ENCODE measurements around the gene ZC3H12D. TPM values are rescaled to one million over a fixed set of nuclear protein-coding genes. Genes with fewer than 3 reads are reported as not detected.

The ZC3H12D gene
- total and polyA plus RNA-seq, 2 experiments from 2014 or later = 0.07 TPM; not detected in 1

DNA sequence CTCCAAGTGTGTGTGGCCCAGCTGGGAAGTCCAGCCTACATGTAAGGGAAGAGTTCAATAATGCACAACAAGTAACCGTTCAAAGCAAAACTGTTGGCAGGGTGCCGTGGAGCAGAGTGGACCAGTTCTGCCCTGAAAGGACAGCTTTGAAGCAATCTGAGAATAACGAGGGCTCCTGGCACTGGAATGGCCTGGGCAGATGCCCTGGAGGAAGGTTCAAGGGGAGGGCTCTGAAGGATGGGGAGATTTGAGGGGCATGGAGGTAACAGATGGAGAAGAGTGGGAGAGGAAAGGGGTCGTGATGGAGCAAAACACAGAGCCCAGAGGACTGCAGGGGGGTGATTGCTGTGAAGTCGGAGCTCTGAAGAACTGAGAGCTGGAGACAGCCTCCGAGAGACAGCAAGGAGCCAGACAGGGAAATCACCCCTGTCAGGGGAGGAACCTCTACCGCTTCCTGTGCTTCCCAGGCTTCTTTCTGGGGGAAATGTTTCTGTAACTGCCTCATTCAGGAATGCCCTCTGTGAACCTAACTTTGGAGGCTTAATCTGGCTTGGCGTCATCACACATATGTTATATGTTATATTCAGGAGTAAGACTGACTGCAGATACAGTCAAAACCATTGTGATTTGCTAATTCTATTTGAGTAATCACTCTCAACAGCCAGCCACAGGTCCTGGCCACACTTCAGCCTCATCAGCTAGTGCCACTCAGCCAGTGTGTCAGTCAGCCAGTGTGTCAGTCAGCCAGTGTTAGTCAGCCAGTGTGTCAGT, 41.2 kb downstream of the ZC3H12D start:
- Histone ChIP-seq H4K20me1 (replicated peaks; ENCODE audit: insufficient read depth) (no peaks in the 10 kb centered on the region), H3K27me3 (ENCODE audit: insufficient read depth) (no peaks in the 10 kb centered on the region), H3K79me2 (replicated peaks; ENCODE audit: insufficient read depth) (no peaks in the 10 kb centered on the region), H3F3A (replicated peaks; ENCODE audit: low read depth) (no peaks in the 10 kb centered on the region), H3K36me3 (ENCODE audit: insufficient read depth) (no peaks in the 10 kb centered on the region), H3K4me1 (ENCODE audit: insufficient read depth) (no peaks in the 10 kb centered on the region), H3K4me2 (no peak overlapping the region), H3K9me2 (ENCODE audit: insufficient read depth) (no peaks in the 10 kb centered on the region), H3K27ac (ENCODE audit: low read depth) (no peak overlapping the region), H2AFZ (no peak overlapping the region), H3K4me3 (no peak overlapping the region)
- no peak overlapping the region for H3K27ac Mint-ChIP-seq
- TF ChIP-seq CREB1 (CRISPR knock-in tag; IDR thresholded peaks at IDR 0.05; ENCODE audit: low read depth) = no peak
- no peak for TF ChIP-seq JUNB (IDR thresholded peaks at IDR 0.05; ENCODE audit: unreplicated experiment)
- no peak for TF ChIP-seq ZNF331 (CRISPR knock-in tag; IDR thresholded peaks at IDR 0.05; ENCODE audit: low read depth)
- TF ChIP-seq, protein P1, sequence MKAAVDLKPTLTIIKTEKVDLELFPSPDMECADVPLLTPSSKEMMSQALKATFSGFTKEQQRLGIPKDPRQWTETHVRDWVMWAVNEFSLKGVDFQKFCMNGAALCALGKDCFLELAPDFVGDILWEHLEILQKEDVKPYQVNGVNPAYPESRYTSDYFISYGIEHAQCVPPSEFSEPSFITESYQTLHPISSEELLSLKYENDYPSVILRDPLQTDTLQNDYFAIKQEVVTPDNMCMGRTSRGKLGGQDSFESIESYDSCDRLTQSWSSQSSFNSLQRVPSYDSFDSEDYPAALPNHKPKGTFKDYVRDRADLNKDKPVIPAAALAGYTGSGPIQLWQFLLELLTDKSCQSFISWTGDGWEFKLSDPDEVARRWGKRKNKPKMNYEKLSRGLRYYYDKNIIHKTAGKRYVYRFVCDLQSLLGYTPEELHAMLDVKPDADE (IDR thresholded peaks at IDR 0.05) = no peak
- TF ChIP-seq EZH2 (IDR thresholded peaks at IDR 0.05; ENCODE audit: low read depth, unreplicated experiment) = no peak
- TF ChIP-seq STAT1 (IDR thresholded peaks at IDR 0.05; ENCODE audit: unreplicated experiment) = no peak
- no peak for TF ChIP-seq ZNF114 (CRISPR knock-in tag; IDR thresholded peaks at IDR 0.05)
- TF ChIP-seq, protein P2, sequence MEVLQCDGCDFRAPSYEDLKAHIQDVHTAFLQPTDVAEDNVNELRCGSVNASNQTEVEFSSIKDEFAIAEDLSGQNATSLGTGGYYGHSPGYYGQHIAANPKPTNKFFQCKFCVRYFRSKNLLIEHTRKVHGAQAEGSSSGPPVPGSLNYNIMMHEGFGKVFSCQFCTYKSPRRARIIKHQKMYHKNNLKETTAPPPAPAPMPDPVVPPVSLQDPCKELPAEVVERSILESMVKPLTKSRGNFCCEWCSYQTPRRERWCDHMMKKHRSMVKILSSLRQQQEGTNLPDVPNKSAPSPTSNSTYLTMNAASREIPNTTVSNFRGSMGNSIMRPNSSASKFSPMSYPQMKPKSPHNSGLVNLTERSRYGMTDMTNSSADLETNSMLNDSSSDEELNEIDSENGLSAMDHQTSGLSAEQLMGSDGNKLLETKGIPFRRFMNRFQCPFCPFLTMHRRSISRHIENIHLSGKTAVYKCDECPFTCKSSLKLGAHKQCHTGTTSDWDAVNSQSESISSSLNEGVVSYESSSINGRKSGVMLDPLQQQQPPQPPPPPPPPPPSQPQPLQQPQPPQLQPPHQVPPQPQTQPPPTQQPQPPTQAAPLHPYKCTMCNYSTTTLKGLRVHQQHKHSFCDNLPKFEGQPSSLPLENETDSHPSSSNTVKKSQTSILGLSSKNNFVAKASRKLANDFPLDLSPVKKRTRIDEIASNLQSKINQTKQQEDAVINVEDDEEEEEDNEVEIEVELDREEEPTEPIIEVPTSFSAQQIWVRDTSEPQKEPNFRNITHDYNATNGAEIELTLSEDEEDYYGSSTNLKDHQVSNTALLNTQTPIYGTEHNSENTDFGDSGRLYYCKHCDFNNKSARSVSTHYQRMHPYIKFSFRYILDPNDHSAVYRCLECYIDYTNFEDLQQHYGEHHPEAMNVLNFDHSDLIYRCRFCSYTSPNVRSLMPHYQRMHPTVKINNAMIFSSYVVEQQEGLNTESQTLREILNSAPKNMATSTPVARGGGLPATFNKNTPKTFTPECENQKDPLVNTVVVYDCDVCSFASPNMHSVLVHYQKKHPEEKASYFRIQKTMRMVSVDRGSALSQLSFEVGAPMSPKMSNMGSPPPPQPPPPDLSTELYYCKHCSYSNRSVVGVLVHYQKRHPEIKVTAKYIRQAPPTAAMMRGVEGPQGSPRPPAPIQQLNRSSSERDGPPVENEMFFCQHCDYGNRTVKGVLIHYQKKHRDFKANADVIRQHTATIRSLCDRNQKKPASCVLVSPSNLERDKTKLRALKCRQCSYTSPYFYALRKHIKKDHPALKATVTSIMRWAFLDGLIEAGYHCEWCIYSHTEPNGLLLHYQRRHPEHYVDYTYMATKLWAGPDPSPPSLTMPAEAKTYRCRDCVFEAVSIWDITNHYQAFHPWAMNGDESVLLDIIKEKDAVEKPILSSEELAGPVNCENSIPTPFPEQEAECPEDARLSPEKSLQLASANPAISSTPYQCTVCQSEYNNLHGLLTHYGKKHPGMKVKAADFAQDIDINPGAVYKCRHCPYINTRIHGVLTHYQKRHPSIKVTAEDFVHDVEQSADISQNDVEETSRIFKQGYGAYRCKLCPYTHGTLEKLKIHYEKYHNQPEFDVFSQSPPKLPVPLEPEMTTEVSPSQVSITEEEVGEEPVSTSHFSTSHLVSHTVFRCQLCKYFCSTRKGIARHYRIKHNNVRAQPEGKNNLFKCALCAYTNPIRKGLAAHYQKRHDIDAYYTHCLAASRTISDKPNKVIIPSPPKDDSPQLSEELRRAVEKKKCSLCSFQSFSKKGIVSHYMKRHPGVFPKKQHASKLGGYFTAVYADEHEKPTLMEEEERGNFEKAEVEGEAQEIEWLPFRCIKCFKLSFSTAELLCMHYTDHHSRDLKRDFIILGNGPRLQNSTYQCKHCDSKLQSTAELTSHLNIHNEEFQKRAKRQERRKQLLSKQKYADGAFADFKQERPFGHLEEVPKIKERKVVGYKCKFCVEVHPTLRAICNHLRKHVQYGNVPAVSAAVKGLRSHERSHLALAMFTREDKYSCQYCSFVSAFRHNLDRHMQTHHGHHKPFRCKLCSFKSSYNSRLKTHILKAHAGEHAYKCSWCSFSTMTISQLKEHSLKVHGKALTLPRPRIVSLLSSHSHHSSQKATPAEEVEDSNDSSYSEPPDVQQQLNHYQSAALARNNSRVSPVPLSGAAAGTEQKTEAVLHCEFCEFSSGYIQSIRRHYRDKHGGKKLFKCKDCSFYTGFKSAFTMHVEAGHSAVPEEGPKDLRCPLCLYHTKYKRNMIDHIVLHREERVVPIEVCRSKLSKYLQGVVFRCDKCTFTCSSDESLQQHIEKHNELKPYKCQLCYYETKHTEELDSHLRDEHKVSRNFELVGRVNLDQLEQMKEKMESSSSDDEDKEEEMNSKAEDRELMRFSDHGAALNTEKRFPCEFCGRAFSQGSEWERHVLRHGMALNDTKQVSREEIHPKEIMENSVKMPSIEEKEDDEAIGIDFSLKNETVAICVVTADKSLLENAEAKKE (CRISPR knock-in tag; IDR thresholded peaks at IDR 0.05) = no peak
- TF ChIP-seq, protein P3, sequence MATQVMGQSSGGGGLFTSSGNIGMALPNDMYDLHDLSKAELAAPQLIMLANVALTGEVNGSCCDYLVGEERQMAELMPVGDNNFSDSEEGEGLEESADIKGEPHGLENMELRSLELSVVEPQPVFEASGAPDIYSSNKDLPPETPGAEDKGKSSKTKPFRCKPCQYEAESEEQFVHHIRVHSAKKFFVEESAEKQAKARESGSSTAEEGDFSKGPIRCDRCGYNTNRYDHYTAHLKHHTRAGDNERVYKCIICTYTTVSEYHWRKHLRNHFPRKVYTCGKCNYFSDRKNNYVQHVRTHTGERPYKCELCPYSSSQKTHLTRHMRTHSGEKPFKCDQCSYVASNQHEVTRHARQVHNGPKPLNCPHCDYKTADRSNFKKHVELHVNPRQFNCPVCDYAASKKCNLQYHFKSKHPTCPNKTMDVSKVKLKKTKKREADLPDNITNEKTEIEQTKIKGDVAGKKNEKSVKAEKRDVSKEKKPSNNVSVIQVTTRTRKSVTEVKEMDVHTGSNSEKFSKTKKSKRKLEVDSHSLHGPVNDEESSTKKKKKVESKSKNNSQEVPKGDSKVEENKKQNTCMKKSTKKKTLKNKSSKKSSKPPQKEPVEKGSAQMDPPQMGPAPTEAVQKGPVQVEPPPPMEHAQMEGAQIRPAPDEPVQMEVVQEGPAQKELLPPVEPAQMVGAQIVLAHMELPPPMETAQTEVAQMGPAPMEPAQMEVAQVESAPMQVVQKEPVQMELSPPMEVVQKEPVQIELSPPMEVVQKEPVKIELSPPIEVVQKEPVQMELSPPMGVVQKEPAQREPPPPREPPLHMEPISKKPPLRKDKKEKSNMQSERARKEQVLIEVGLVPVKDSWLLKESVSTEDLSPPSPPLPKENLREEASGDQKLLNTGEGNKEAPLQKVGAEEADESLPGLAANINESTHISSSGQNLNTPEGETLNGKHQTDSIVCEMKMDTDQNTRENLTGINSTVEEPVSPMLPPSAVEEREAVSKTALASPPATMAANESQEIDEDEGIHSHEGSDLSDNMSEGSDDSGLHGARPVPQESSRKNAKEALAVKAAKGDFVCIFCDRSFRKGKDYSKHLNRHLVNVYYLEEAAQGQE (IDR thresholded peaks at IDR 0.05; ENCODE audit: unreplicated experiment) = no peak
- no peak for TF ChIP-seq NANOG (IDR thresholded peaks at IDR 0.05; ENCODE audit: borderline replicate concordance)
- TF ChIP-seq, protein P4, sequence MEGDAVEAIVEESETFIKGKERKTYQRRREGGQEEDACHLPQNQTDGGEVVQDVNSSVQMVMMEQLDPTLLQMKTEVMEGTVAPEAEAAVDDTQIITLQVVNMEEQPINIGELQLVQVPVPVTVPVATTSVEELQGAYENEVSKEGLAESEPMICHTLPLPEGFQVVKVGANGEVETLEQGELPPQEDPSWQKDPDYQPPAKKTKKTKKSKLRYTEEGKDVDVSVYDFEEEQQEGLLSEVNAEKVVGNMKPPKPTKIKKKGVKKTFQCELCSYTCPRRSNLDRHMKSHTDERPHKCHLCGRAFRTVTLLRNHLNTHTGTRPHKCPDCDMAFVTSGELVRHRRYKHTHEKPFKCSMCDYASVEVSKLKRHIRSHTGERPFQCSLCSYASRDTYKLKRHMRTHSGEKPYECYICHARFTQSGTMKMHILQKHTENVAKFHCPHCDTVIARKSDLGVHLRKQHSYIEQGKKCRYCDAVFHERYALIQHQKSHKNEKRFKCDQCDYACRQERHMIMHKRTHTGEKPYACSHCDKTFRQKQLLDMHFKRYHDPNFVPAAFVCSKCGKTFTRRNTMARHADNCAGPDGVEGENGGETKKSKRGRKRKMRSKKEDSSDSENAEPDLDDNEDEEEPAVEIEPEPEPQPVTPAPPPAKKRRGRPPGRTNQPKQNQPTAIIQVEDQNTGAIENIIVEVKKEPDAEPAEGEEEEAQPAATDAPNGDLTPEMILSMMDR (conservative IDR thresholded peaks at IDR 0.05; ENCODE audit: low read depth in 2 of 2) = no peak
- TF ChIP-seq EZH2phosphoT487 (IDR thresholded peaks at IDR 0.05; ENCODE audit: unreplicated experiment) = no peak
- no peak for TF ChIP-seq POLR2AphosphoS5 (IDR thresholded peaks at IDR 0.05; ENCODE audit: low read depth)
- DNase-seq (ENCODE audit: low spot score) (no peak), ATAC-seq (no peak)
- no peaks in the 10 kb centered on the region for H3K9me3 Mint-ChIP-seq
- no peaks in the 10 kb centered on the region for H3K36me3 Mint-ChIP-seq (ENCODE audit: low read depth)
- H3K4me1 Mint-ChIP-seq = peaks cover 11% of the 10 kb centered on the region
- H3K27me3 Mint-ChIP-seq (ENCODE audit: insufficient read depth, low read depth, poor library complexity) = peaks cover 10% of the 10 kb centered on the region
- H3K4me3 Mint-ChIP-seq = no peak overlapping the region
